NCI-H345 treated with DMSO at 0.1 percent for 48 hours (cell line): ENCODE measurements around the gene CDCP2.
"Not testable (repeated sequence)": the region's sequence is repeated elsewhere in the genome, so short reads cannot be mapped to it uniquely, and the experiment has no call there.

ENCODE experiments used
- DNase-seq: peaks from one replicate; lab custom pipeline; 2025; ENCODE audit not compliant: unreplicated experiment; lab: John Stamatoyannopoulos, UW

Gene CDCP2

GRCh38 chr1:54094730-54095105 lies 58.1 kb downstream of the CDCP2 start:
- DNase-seq, result not testable (repeated sequence)

GRCh38 chr1:54094001-54094729 lies 58.6 kb downstream of the CDCP2 start:
- no peak for DNase-seq

GRCh38 chr1:54091666-54092065 lies 61.1 kb downstream of the CDCP2 start:
- DNase-seq, result no peak

- DNase-seq, result no peak
These were observed 64.4 kb downstream of the CDCP2 start for GRCh38 chr1:54088385-54088784.

- DNase-seq, result no peak
These were observed 66.0 kb downstream of the CDCP2 start for GRCh38 chr1:54086754-54087153.

- no peak for DNase-seq
These were observed 68.0 kb downstream of the CDCP2 start for GRCh38 chr1:54084794-54085193.
